SK-N-SH (cell line): Measurements from ENCODE around the gene DVL1. TPM values are rescaled to one million over a fixed set of nuclear protein-coding genes. Genes with fewer than 3 reads are reported as not detected.

Experiments
- CTCF ChIA-PET: fragments of 300-600, 350-600 bp; formaldehyde crosslinking; extraction: SDS; loops from one replicate; lab custom pipeline; 2021; lab: Yijun Ruan, JAX
- POLR2A ChIA-PET: fragments of 350-600 bp; sonication (Branson Sonifier 250); formaldehyde crosslinking; extraction: SDS; loops from one replicate; lab custom pipeline; 2020; ENCODE audit warnings: antibody characterized with exemption, inconsistent platforms; lab: Yijun Ruan, JAX
- DNase-seq: peaks from one replicate; pipeline ENCODE4 v3.0.0; 2012
- H2AFZ ChIP-seq: fragments of 200-600 bp; sonication (generic); 2 replicates; pipeline ENCODE4 v1.8.1; 2016; ENCODE audit warnings: antibody characterized with exemption, mild to moderate bottlenecking, low read depth
- H3F3A ChIP-seq: fragments of 200-600 bp; sonication (generic); replicated peaks from 2 replicates; pipeline ENCODE3; 2016; ENCODE audit warnings: antibody characterized with exemption, mild to moderate bottlenecking; ENCODE audit not compliant: insufficient read depth
- H3K27ac ChIP-seq, 2 experiments: fragments of 200-500 bp in 1 of 2; fragments of 200-600 bp in 1 of 2; sonication (Bioruptor generic) in 1 of 2; sonication (generic), shearing (Covaris generic) in 1 of 2; 2 replicates each; pipeline versions ENCODE4 v1.5.1 to v1.6.1; 2014 to 2016; ENCODE audit warnings: low read depth in 2 of 2, inconsistent platforms in 1 of 2, low read length in 1 of 2, mild to moderate bottlenecking in 1 of 2, mixed read lengths in 1 of 2
- H3K27me3 ChIP-seq: fragments of 200-600 bp; sonication (generic), shearing (Covaris generic); 2 replicates; pipeline ENCODE4 v1.6.1; 2016; ENCODE audit warnings: mixed run types; ENCODE audit not compliant: insufficient read depth
- H3K36me3 ChIP-seq, 2 experiments: fragments of 200-500 bp in 1 of 2; fragments of 200-600 bp in 1 of 2; sonication (Bioruptor generic) in 1 of 2; sonication (generic) in 1 of 2; replicated peaks in 1 of 2; 2 replicates each; pipeline versions ENCODE3 to v1.5.1; 2014 to 2016; ENCODE audit warnings: low read length in 1 of 2, mild to moderate bottlenecking in 1 of 2; ENCODE audit not compliant: insufficient read depth in 2 of 2, control insufficient read depth in 1 of 2
- H3K4me1 ChIP-seq, 2 experiments: fragments of 200-500 bp in 1 of 2; fragments of 200-600 bp in 1 of 2; sonication (Bioruptor generic) in 1 of 2; sonication (generic), shearing (Covaris generic) in 1 of 2; 2 replicates each; pipeline versions ENCODE4 v1.5.1 to v1.6.1; 2014 to 2016; ENCODE audit warnings: low read depth in 1 of 2, low read length in 1 of 2, mixed run types in 1 of 2; ENCODE audit not compliant: insufficient read depth in 2 of 2, control insufficient read depth in 1 of 2
- H3K4me2 ChIP-seq: fragments of 200-600 bp; sonication (generic), shearing (Covaris generic); 2 replicates; pipeline ENCODE4 v1.6.1; 2017; ENCODE audit warnings: mixed run types
- H3K4me3 ChIP-seq, 2 experiments: fragments of 200-500 bp in 1 of 2; fragments of 200-600 bp in 1 of 2; sonication (Bioruptor generic) in 1 of 2; sonication (generic), shearing (Covaris generic) in 1 of 2; 2 replicates each; pipeline versions ENCODE4 v1.5.1 to v1.8.1; 2014 to 2016; ENCODE audit warnings: low read depth in 2 of 2, inconsistent platforms in 1 of 2, low read length in 1 of 2, mild to moderate bottlenecking in 1 of 2, mixed read lengths in 1 of 2, moderate library complexity in 1 of 2
- H3K79me2 ChIP-seq: fragments of 200-600 bp; sonication (generic); 2 replicates; pipeline ENCODE4 v1.8.1; 2017; ENCODE audit warnings: mild to moderate bottlenecking; ENCODE audit not compliant: insufficient read depth
- H3K9ac ChIP-seq: fragments of 200-600 bp; sonication (generic); 2 replicates; pipeline ENCODE4 v1.6.1; 2017; ENCODE audit warnings: mixed run types
- H3K9me2 ChIP-seq: fragments of 200-600 bp; sonication (generic); 2 replicates; pipeline ENCODE4 v1.6.1; 2017; ENCODE audit warnings: mixed run types
- H3K9me3 ChIP-seq: fragments of 200-600 bp; sonication (generic); 2 replicates; pipeline ENCODE4 v1.6.1; 2017; ENCODE audit warnings: mixed run types, mild to moderate bottlenecking, moderate library complexity
- H4K20me1 ChIP-seq: fragments of 200-600 bp; sonication (generic); 2 replicates; pipeline ENCODE4 v1.6.1; 2017; ENCODE audit warnings: mild to moderate bottlenecking, mixed run types; ENCODE audit not compliant: insufficient read depth
- GABPA ChIP-seq: IDR thresholded peaks from 2 replicates; pipeline ENCODE4 v1.4.0; 2012; ENCODE audit warnings: low read depth, mild to moderate bottlenecking
- JUND ChIP-seq: IDR thresholded peaks from 2 replicates; pipeline ENCODE4 v1.4.0; 2012
- MEF2A ChIP-seq: IDR thresholded peaks from 2 replicates; pipeline ENCODE4 v1.4.0; 2012; ENCODE audit warnings: low read depth, borderline replicate concordance
- NFIC ChIP-seq: IDR thresholded peaks from 2 replicates; pipeline ENCODE4 v1.4.0; 2012; ENCODE audit warnings: borderline replicate concordance
- POLR2AphosphoS5 ChIP-seq: IDR thresholded peaks from 2 replicates; pipeline ENCODE4 v1.6.1; 2012; ENCODE audit warnings: low read depth, low read length
- RCOR1 ChIP-seq: fragments of 150-350 bp; IDR thresholded peaks from 2 replicates; pipeline ENCODE4 v1.6.1; 2017; ENCODE audit warnings: antibody characterized with exemption, low read length
- RFX5 ChIP-seq: IDR thresholded peaks from 2 replicates; pipeline ENCODE4 v1.6.1; 2012; ENCODE audit warnings: mild to moderate bottlenecking, improper control_type of control experiment, low read length
- WGBS: methylation state at CpG from one replicate; pipeline ENCODE4 v1.1.6; 2017; ENCODE audit warnings: low lambda C conversion rate; 5-methylcytosine and 5-hydroxymethylcytosine counted together
- polyA plus RNA-seq, 3 experiments: library from polyadenylated mRNA; depleted of rRNA; stranded (reverse); fragments of >200 nt; gene quantifications; 2 replicates each; pipeline ENCODE4 v1.2.3, GENCODE V29; 2012
- TF ChIP-seq, protein P1 (sequence below): IDR thresholded peaks from 2 replicates; pipeline ENCODE4 v1.6.1; 2012; ENCODE audit warnings: mild to moderate bottlenecking, low read depth, low read length, moderate library complexity
- TF ChIP-seq, protein P2 (sequence below): fragments of 150-350 bp; IDR thresholded peaks from 2 replicates; pipeline ENCODE4 v1.6.1; 2016; ENCODE audit warnings: mild to moderate bottlenecking, low read depth, low read length
- TF ChIP-seq, protein P3 (sequence below): IDR thresholded peaks from 2 replicates; pipeline ENCODE4; 2012
- TF ChIP-seq, protein P4 (sequence below): IDR thresholded peaks from 2 replicates; pipeline ENCODE4 v1.4.0; 2012; ENCODE audit warnings: low read depth
- TF ChIP-seq, protein P5 (sequence below): IDR thresholded peaks from 2 replicates; pipeline ENCODE4 v1.4.0; 2012; ENCODE audit warnings: low read depth, borderline replicate concordance

The DVL1 gene
- polyA plus RNA-seq, 1 of the 3 experiments (the other 2 are of a cell fraction) = 32.0 TPM

DNA sequence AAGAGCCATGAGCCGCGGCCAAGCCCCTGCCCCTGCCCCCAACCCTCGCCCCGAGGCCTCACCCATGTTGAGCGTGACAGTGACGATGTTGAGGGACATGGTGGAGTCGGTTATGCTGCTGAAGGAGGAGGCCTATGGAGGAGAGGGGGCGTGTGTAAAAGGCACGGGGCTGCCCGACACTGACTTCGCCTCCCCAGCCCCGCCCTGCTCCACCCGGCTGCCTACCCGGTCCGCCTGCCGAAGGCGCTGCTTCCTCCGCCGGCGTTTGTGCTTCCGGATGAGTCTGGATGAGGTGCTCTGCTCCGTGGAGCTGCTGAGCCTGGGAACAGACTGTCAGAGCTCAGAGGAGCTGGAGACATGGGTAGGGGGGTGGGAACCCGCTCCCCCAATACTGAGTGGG, 9.0 kb downstream of the DVL1 start (continued):
- TF ChIP-seq, protein P1, sequence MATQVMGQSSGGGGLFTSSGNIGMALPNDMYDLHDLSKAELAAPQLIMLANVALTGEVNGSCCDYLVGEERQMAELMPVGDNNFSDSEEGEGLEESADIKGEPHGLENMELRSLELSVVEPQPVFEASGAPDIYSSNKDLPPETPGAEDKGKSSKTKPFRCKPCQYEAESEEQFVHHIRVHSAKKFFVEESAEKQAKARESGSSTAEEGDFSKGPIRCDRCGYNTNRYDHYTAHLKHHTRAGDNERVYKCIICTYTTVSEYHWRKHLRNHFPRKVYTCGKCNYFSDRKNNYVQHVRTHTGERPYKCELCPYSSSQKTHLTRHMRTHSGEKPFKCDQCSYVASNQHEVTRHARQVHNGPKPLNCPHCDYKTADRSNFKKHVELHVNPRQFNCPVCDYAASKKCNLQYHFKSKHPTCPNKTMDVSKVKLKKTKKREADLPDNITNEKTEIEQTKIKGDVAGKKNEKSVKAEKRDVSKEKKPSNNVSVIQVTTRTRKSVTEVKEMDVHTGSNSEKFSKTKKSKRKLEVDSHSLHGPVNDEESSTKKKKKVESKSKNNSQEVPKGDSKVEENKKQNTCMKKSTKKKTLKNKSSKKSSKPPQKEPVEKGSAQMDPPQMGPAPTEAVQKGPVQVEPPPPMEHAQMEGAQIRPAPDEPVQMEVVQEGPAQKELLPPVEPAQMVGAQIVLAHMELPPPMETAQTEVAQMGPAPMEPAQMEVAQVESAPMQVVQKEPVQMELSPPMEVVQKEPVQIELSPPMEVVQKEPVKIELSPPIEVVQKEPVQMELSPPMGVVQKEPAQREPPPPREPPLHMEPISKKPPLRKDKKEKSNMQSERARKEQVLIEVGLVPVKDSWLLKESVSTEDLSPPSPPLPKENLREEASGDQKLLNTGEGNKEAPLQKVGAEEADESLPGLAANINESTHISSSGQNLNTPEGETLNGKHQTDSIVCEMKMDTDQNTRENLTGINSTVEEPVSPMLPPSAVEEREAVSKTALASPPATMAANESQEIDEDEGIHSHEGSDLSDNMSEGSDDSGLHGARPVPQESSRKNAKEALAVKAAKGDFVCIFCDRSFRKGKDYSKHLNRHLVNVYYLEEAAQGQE = no peak
- TF ChIP-seq GABPA = no peak
- TF ChIP-seq RCOR1 = no peak
- TF ChIP-seq RFX5 = no peak
- TF ChIP-seq NFIC = no peak
- TF ChIP-seq, protein P2, sequence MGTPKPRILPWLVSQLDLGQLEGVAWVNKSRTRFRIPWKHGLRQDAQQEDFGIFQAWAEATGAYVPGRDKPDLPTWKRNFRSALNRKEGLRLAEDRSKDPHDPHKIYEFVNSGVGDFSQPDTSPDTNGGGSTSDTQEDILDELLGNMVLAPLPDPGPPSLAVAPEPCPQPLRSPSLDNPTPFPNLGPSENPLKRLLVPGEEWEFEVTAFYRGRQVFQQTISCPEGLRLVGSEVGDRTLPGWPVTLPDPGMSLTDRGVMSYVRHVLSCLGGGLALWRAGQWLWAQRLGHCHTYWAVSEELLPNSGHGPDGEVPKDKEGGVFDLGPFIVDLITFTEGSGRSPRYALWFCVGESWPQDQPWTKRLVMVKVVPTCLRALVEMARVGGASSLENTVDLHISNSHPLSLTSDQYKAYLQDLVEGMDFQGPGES = no peak
- TF ChIP-seq, protein P3, sequence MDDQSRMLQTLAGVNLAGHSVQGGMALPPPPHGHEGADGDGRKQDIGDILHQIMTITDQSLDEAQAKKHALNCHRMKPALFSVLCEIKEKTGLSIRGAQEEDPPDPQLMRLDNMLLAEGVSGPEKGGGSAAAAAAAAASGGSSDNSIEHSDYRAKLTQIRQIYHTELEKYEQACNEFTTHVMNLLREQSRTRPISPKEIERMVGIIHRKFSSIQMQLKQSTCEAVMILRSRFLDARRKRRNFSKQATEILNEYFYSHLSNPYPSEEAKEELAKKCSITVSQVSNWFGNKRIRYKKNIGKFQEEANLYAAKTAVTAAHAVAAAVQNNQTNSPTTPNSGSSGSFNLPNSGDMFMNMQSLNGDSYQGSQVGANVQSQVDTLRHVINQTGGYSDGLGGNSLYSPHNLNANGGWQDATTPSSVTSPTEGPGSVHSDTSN = no peak
- TF ChIP-seq, protein P4, sequence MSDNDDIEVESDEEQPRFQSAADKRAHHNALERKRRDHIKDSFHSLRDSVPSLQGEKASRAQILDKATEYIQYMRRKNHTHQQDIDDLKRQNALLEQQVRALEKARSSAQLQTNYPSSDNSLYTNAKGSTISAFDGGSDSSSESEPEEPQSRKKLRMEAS = no peak
- no peak for TF ChIP-seq POLR2AphosphoS5
- TF ChIP-seq, protein P5, sequence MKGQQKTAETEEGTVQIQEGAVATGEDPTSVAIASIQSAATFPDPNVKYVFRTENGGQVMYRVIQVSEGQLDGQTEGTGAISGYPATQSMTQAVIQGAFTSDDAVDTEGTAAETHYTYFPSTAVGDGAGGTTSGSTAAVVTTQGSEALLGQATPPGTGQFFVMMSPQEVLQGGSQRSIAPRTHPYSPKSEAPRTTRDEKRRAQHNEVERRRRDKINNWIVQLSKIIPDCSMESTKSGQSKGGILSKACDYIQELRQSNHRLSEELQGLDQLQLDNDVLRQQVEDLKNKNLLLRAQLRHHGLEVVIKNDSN = no peak

DNA sequence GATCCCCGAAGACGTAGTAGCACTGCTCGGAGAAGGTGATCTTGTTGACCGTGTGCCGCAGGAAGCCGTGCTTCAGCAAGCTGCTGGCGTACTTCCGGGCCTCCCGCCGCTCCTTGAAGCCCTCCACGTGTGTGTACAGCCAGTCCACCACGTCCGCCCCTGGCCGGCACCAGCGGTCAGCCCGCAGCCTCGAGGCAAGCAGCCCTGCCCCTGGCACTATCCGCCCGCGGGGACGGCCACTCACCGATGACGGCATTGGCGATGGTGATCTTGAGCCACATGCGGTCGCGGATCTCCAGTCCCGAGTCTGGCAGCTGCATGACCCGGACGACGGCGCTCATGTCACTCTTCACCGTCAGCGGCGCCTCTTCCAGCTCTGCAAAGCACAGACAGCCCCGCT, 10.9 kb downstream of the DVL1 start:
- no peaks in the 10 kb centered on the region for H3K9me2 ChIP-seq
- TF ChIP-seq GABPA (no peak), RFX5 (no peak), JUND (no peak), MEF2A (no peak)
- H3K4me2 ChIP-seq = no peak overlapping the region
- H3K4me1 ChIP-seq = no peaks in the 10 kb centered on the region
- no peaks in the 10 kb centered on the region for H3F3A ChIP-seq
- no peaks in the 10 kb centered on the region; the same call in 1 of the 2 replicates for H3K79me2 ChIP-seq
- whole genome bisulfite sequencing = 90% methylated on average over 2 of the region's 36 CpGs
- DNase-seq = no peak
- no peaks in the 10 kb centered on the region for H3K27me3 ChIP-seq
- H3K9me3 ChIP-seq = no peaks in the 10 kb centered on the region
- H3K9ac ChIP-seq = no peak overlapping the region
- peaks cover 0 to 20% of the 10 kb centered on the region in 2 experiments for H3K36me3 ChIP-seq
- no peak overlapping the region for H3K4me3 ChIP-seq
- no peak overlapping the region for H2AFZ ChIP-seq
- POLR2A ChIA-PET = no interaction called here
- H4K20me1 ChIP-seq = peaks cover 5% of the 10 kb centered on the region; the same call in 1 of the 2 replicates
- CTCF ChIA-PET = interaction anchor here (1.4 to 1.8 kb wide), 2 partner anchors 10 to 33 kb away, joined by 4 to 5 read pairs; partner anchors contain the start of gene DVL1
- no peak overlapping the region for H3K27ac ChIP-seq
